ENCODE measurements around the gene C10orf143.

The C10orf143 gene

GRCh38 chr10:130039141-130039540, 71.5 kb downstream of the C10orf143 start:
- H2AFZ ChIP-seq (ENCODE audit: low read length), result no peak overlapping the region
- no peaks in the 10 kb centered on the region for H3F3A ChIP-seq (ENCODE audit: insufficient read depth, low read length)
- no peaks in the 10 kb centered on the region for H4K20me1 ChIP-seq (ENCODE audit: insufficient read depth, low read length)
- no peak overlapping the region for H3K9ac ChIP-seq (ENCODE audit: low read length)
- H3K4me2 ChIP-seq (ENCODE audit: low read length), result no peak overlapping the region
- no peaks in the 10 kb centered on the region for H3K4me1 ChIP-seq (ENCODE audit: insufficient read depth, low read length, severe bottlenecking)
- TF ChIP-seq EZH2 (IDR thresholded peaks at IDR 0.05; ENCODE audit: borderline replicate concordance, low read length) (no peak), CTCF (IDR thresholded peaks at IDR 0.05; ENCODE audit: low read length) (no peak)
- no peak overlapping the region for H3K4me3 ChIP-seq (ENCODE audit: low read depth, low read length, poor library complexity, severe bottlenecking)
- no peaks in the 10 kb centered on the region; the same call in 1 of the 2 replicates for H3K27me3 ChIP-seq (ENCODE audit: insufficient read depth, low read length)
- H3K9me3 ChIP-seq (ENCODE audit: low read length), result no peaks in the 10 kb centered on the region
- no peak overlapping the region for H3K27ac ChIP-seq (ENCODE audit: low read depth, low read length, poor library complexity, severe bottlenecking)
- no peaks in the 10 kb centered on the region for H3K79me2 ChIP-seq (ENCODE audit: insufficient read depth, low read length)
- H3K9me2 ChIP-seq (ENCODE audit: low read depth, low read length), result no peaks in the 10 kb centered on the region
- H3K36me3 ChIP-seq (ENCODE audit: insufficient read depth, low read length), result no peaks in the 10 kb centered on the region

GRCh38 chr10:130038611-130039109, 72.0 kb downstream of the C10orf143 start:
- Histone ChIP-seq H3K27me3 (ENCODE audit: insufficient read depth, low read length) (no peaks in the 10 kb centered on the region; the same call in 1 of the 2 replicates), H2AFZ (ENCODE audit: low read length) (no peak overlapping the region), H3K4me2 (ENCODE audit: low read length) (no peak overlapping the region), H3K9me3 (ENCODE audit: low read length) (no peaks in the 10 kb centered on the region), H3K36me3 (ENCODE audit: insufficient read depth, low read length) (no peaks in the 10 kb centered on the region), H3F3A (ENCODE audit: insufficient read depth, low read length) (no peaks in the 10 kb centered on the region), H3K79me2 (ENCODE audit: insufficient read depth, low read length) (no peaks in the 10 kb centered on the region), H3K4me1 (ENCODE audit: insufficient read depth, low read length, severe bottlenecking) (no peaks in the 10 kb centered on the region), H3K4me3 (ENCODE audit: low read depth, low read length, poor library complexity, severe bottlenecking) (no peak overlapping the region), H3K9me2 (ENCODE audit: low read depth, low read length) (no peaks in the 10 kb centered on the region), H4K20me1 (ENCODE audit: insufficient read depth, low read length) (no peaks in the 10 kb centered on the region), H3K27ac (ENCODE audit: low read depth, low read length, poor library complexity, severe bottlenecking) (no peak overlapping the region), H3K9ac (ENCODE audit: low read length) (no peak overlapping the region)
- TF ChIP-seq CTCF (IDR thresholded peaks at IDR 0.05; ENCODE audit: low read length) (no peak), EZH2 (IDR thresholded peaks at IDR 0.05; ENCODE audit: borderline replicate concordance, low read length) (no peak)

- no peaks in the 10 kb centered on the region for H3K9me3 ChIP-seq (ENCODE audit: low read length)
- H3K79me2 ChIP-seq (ENCODE audit: insufficient read depth, low read length), result no peaks in the 10 kb centered on the region
- no peaks in the 10 kb centered on the region for H3K4me1 ChIP-seq (ENCODE audit: insufficient read depth, low read length, severe bottlenecking)
- H3K4me2 ChIP-seq (ENCODE audit: low read length), result no peak overlapping the region
- TF ChIP-seq EZH2 (IDR thresholded peaks at IDR 0.05; ENCODE audit: borderline replicate concordance, low read length) (no peak), CTCF (IDR thresholded peaks at IDR 0.05; ENCODE audit: low read length) (no peak)
- H2AFZ ChIP-seq (ENCODE audit: low read length), result no peak overlapping the region
- H3K9ac ChIP-seq (ENCODE audit: low read length), result no peak overlapping the region
- H3K27me3 ChIP-seq (ENCODE audit: insufficient read depth, low read length), result no peaks in the 10 kb centered on the region; the same call in 1 of the 2 replicates
- H3K4me3 ChIP-seq (ENCODE audit: low read depth, low read length, poor library complexity, severe bottlenecking), result no peak overlapping the region
- H3F3A ChIP-seq (ENCODE audit: insufficient read depth, low read length), result no peaks in the 10 kb centered on the region
- H3K27ac ChIP-seq (ENCODE audit: low read depth, low read length, poor library complexity, severe bottlenecking), result no peak overlapping the region
- H4K20me1 ChIP-seq (ENCODE audit: insufficient read depth, low read length), result no peaks in the 10 kb centered on the region
- H3K9me2 ChIP-seq (ENCODE audit: low read depth, low read length), result no peaks in the 10 kb centered on the region
- H3K36me3 ChIP-seq (ENCODE audit: insufficient read depth, low read length), result no peaks in the 10 kb centered on the region
Measured at GRCh38 chr10:130038019-130038555, 72.5 kb downstream of the C10orf143 start.
